Upper lobe of right lung (tissue), 1 donor: ENCODE data around the gene PCNT. TPM values are rescaled to one million over a fixed set of nuclear protein-coding genes. Genes with fewer than 3 reads are reported as not detected.

ENCODE experiments used
- ATAC-seq: fragments of 200-7000 bp; cut with Tn5 transposase; one replicate; pipeline ENCODE4 v1.9.1; 2020; ENCODE audit warnings: mild to moderate bottlenecking, moderate library complexity
- DNase-seq: peaks from one replicate; pipeline ENCODE4 v3.0.0-alpha.2; 2020
- H3K27ac ChIP-seq: fragments of 200-600 bp; one replicate; pipeline ENCODE4 v1.8.0; 2022
- H3K27me3 ChIP-seq: fragments of 200-600 bp; one replicate; pipeline ENCODE4 v1.8.0; 2022; ENCODE audit warnings: mild to moderate bottlenecking
- H3K36me3 ChIP-seq: fragments of 200-600 bp; one replicate; pipeline ENCODE4 v1.8.0; 2022
- H3K4me1 ChIP-seq: fragments of 200-600 bp; one replicate; pipeline ENCODE4 v1.8.0; 2022
- H3K4me3 ChIP-seq: fragments of 200-600 bp; one replicate; pipeline ENCODE4 v1.8.0; 2022; ENCODE audit warnings: mild to moderate bottlenecking
- H3K9me3 ChIP-seq: fragments of 200-600 bp; one replicate; pipeline ENCODE4 v1.8.0; 2022
- intact Hi-C: fragments of 100-400 bp; cut with DNase I; formaldehyde crosslinking; loops from one replicate; pipeline ENCODE4 v1.11.0; 2022
- total RNA-seq: library from RNA; stranded (reverse); fragmentation: NEBNext Ultra II Directional; extraction: Animal tissue kit (Norgen Biotek cat#: 25700); gene quantifications from one replicate; pipeline ENCODE4 v1.2.1, GENCODE V29; 2021
- TF ChIP-seq, protein P1 (sequence below): fragments of 200-600 bp; IDR thresholded peaks from one replicate; pipeline ENCODE4 v1.8.0; 2022; ENCODE audit warnings: antibody characterized with exemption
- donor health status: DM: no; HTN: yes; CAD: no; lungs with severe emphysema.

PCNT gene
- total RNA-seq, 1 donor from 2014 or later = 29.3 TPM

GRCh38 chr21:46318464-46318845, 5.5 kb upstream of the PCNT start:
- DNase-seq (no peak), ATAC-seq (no peak)
- Histone ChIP-seq H3K4me3 (no peak overlapping the region), H3K9me3 (no peaks in the 10 kb centered on the region), H3K36me3 (no peaks in the 10 kb centered on the region), H3K27ac (no peak overlapping the region), H3K4me1 (peaks cover 13% of the 10 kb centered on the region), H3K27me3 (no peaks in the 10 kb centered on the region)
- TF ChIP-seq, protein P1, sequence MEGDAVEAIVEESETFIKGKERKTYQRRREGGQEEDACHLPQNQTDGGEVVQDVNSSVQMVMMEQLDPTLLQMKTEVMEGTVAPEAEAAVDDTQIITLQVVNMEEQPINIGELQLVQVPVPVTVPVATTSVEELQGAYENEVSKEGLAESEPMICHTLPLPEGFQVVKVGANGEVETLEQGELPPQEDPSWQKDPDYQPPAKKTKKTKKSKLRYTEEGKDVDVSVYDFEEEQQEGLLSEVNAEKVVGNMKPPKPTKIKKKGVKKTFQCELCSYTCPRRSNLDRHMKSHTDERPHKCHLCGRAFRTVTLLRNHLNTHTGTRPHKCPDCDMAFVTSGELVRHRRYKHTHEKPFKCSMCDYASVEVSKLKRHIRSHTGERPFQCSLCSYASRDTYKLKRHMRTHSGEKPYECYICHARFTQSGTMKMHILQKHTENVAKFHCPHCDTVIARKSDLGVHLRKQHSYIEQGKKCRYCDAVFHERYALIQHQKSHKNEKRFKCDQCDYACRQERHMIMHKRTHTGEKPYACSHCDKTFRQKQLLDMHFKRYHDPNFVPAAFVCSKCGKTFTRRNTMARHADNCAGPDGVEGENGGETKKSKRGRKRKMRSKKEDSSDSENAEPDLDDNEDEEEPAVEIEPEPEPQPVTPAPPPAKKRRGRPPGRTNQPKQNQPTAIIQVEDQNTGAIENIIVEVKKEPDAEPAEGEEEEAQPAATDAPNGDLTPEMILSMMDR = no peak
- intact Hi-C loops = no loop called here

GRCh38 chr21:46319186-46319585, 4.8 kb upstream of the PCNT start:
- H3K27me3 ChIP-seq = no peaks in the 10 kb centered on the region
- DNase-seq (no peak), ATAC-seq (no peak)
- TF ChIP-seq, protein P1 = no peak
- no peaks in the 10 kb centered on the region for H3K9me3 ChIP-seq
- intact Hi-C loops = no loop called here
- H3K4me3 ChIP-seq = no peak overlapping the region
- no peak overlapping the region for H3K27ac ChIP-seq
- H3K4me1 ChIP-seq = peaks cover 13% of the 10 kb centered on the region
- no peaks in the 10 kb centered on the region for H3K36me3 ChIP-seq

- DNase-seq = no peak
- no peaks in the 10 kb centered on the region for H3K36me3 ChIP-seq
- no peaks in the 10 kb centered on the region for H3K27me3 ChIP-seq
- ATAC-seq = no peak
- H3K4me1 ChIP-seq = peaks cover 14% of the 10 kb centered on the region
- TF ChIP-seq, protein P1 = no peak
- no peaks in the 10 kb centered on the region for H3K9me3 ChIP-seq
- no peak overlapping the region for H3K4me3 ChIP-seq
- intact Hi-C loops = no loop called here
- H3K27ac ChIP-seq = no peak overlapping the region
Measured at GRCh38 chr21:46320331-46320801, 3.6 kb upstream of the PCNT start.

DNA sequence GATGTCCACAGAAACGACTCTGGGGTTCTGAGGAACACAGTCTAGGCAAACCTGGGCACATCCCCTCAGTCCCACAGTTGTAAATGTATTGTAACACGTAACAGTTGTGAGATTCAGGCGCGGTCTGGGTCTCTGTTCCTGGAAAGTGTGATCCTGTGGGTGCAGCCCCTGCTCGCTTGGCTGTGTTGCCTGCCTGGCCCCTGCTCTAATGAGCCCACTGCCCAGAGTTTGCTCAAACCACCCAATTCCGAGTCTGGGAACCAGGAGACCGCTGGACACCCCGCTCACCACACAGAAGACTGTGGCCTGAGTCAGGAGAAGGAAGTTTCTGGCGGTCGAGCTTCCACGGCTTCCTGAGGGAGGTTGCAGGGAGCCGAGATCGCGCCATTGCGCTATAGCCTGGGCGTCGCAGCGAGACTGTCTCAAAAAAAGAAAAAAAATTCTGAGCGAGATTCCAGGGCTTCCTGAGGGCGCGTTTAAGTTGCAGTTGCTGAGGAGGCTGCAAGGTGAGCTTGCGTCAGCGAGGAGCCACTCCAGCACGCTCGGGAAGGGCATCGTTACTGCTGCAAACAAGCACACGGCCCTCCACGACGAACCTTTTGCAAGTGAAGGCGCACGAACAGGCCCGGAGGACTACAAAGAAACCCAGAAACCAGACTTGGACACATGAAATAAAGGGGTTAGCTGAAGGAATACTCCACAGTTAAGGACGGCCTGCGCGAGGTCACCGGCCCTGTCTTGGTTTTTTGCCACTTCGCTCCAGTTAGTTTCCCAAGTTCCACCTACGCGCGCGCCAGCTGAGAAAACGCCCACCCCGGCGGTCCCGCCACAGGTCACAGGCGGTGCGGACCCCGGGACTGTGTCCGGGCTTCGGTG, 1.4 kb upstream of the PCNT start:
- H3K9me3 ChIP-seq = no peaks in the 10 kb centered on the region
- no peak for ATAC-seq
- intact Hi-C loops = no loop called here
- peak overlapping the region; percentile 99 for H3K4me3 ChIP-seq
- no peak overlapping the region for H3K27ac ChIP-seq
- H3K4me1 ChIP-seq = peaks cover 21% of the 10 kb centered on the region
- TF ChIP-seq, protein P1 = no peak
- H3K27me3 ChIP-seq = no peaks in the 10 kb centered on the region
- no peak for DNase-seq
- H3K36me3 ChIP-seq = no peaks in the 10 kb centered on the region

DNA sequence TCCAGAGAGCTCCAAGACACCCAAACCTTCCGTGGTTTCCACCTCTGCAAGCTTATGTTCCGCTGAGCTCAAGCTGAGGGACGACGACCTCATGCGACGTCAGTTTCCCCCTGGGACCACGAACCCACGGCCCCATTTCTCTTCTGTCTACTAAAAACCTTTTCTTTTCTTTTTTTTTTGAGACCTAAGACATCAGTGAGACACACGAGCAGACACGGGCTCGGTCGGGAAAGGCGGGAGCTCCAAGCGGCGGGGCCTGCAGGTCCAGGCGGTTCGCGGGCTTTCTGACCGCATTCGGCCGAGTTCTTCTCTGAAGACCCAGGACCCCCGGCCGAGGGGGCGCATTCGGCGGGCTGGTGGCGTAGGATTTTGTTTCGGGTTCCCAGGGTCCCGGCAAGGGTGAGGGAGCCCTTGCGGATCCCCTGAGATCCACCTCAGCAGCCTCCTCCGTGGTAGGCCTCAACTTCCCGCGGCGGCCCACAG, 688 bp upstream of the PCNT start:
- Histone ChIP-seq H3K27me3 (no peaks in the 10 kb centered on the region), H3K9me3 (no peaks in the 10 kb centered on the region), H3K4me3 (peak overlapping the region; percentile 99), H3K36me3 (peaks cover 6% of the 10 kb centered on the region), H3K27ac (peak overlapping the region; percentile 37), H3K4me1 (peaks cover 21% of the 10 kb centered on the region)
- no peak for ATAC-seq
- intact Hi-C loops = no loop called here
- TF ChIP-seq, protein P1 = no peak
- no peak for DNase-seq
